Measurements from ENCODE around the gene BRD3.
"Not testable (repeated sequence)": the region's sequence is repeated elsewhere in the genome, so short reads cannot be mapped to it uniquely, and the experiment has no call there.

The BRD3 gene

GRCh38 chr9:134067904-134068743 lies at the start of gene BRD3:
Gene BRD3 (minus strand): TSS chr9:134068026. CDS start chr9:134053477, 14,549 bp downstream.
- DNase-seq = peak; percentile 67

GRCh38 chr9:134112561-134112960 lies 44.7 kb upstream of the BRD3 start:
- DNase-seq = no peak

GRCh38 chr9:134111064-134111463 lies 43.2 kb upstream of the BRD3 start:
- DNase-seq = no peak

- DNase-seq = no peak
Measured at GRCh38 chr9:134103391-134103998, 35.7 kb upstream of the BRD3 start.

- DNase-seq = no peak
Measured at GRCh38 chr9:134101623-134102149, 33.9 kb upstream of the BRD3 start.

- not testable (repeated sequence) for DNase-seq
Measured at GRCh38 chr9:134101133-134101532, 33.3 kb upstream of the BRD3 start.

- DNase-seq = no peak
Measured at GRCh38 chr9:134100040-134100439, 32.2 kb upstream of the BRD3 start.

- peak; percentile 59 for DNase-seq
Measured at GRCh38 chr9:134099123-134099761, 31.4 kb upstream of the BRD3 start.

GRCh38 chr9:134089972-134090371 lies 22.1 kb upstream of the BRD3 start:
- no peak for DNase-seq

- DNase-seq = peak; percentile 97
Measured at GRCh38 chr9:134088063-134088725, 20.4 kb upstream of the BRD3 start.

- DNase-seq = no peak
Measured at GRCh38 chr9:134085674-134086073, 17.8 kb upstream of the BRD3 start.

GRCh38 chr9:134083451-134083850 lies 15.6 kb upstream of the BRD3 start:
- DNase-seq = no peak

- no peak for DNase-seq
Measured at GRCh38 chr9:134076644-134077043, 8.8 kb upstream of the BRD3 start.

- not testable (repeated sequence) for DNase-seq
Measured at GRCh38 chr9:134075689-134076088, 7.9 kb upstream of the BRD3 start.

GRCh38 chr9:134073500-134073899 lies 5.7 kb upstream of the BRD3 start:
- DNase-seq = no peak

- not testable (repeated sequence) for DNase-seq
Measured at GRCh38 chr9:134072683-134073082, 4.9 kb upstream of the BRD3 start.

- no peak for DNase-seq
Measured at GRCh38 chr9:134071149-134071548, 3.3 kb upstream of the BRD3 start.

- DNase-seq = no peak
Measured at GRCh38 chr9:134069480-134070399, 1.9 kb upstream of the BRD3 start.

- no peak for DNase-seq
Measured at GRCh38 chr9:134068744-134069479, 1.1 kb upstream of the BRD3 start.

GRCh38 chr9:134066913-134067851 lies 644 bp downstream of the BRD3 start:
- DNase-seq = peak; percentile 17

Data from DMS79 treated with DMSO at 0.1 percent for 48 hours (cell line).